LNCaP clone FGC (cell line): ENCODE data around the gene ASL.
A peak's percentile ranks its signal among the peaks of the same experiment; 100 is the strongest.
"Not testable (repeated sequence)": the region's sequence is repeated elsewhere in the genome, so short reads cannot be mapped to it uniquely, and the experiment has no call there.

Source experiments
- DNase-seq: peaks from one replicate; pipeline ENCODE4 v3.0.0-alpha.2; 2011; ENCODE audit warnings: low read depth
- H3K4me3 ChIP-seq: 2 replicates; pipeline ENCODE4 v1.5.1; 2011; ENCODE audit warnings: mild to moderate bottlenecking, low read depth, low read length, control low read depth
- TF ChIP-seq, protein P1 (sequence below): IDR thresholded peaks from 2 replicates; pipeline ENCODE4 v1.5.1; 2012; ENCODE audit warnings: mild to moderate bottlenecking; ENCODE audit not compliant: control insufficient read depth, insufficient read depth; ENCODE audit errors: extremely low read depth

The ASL gene

DNA sequence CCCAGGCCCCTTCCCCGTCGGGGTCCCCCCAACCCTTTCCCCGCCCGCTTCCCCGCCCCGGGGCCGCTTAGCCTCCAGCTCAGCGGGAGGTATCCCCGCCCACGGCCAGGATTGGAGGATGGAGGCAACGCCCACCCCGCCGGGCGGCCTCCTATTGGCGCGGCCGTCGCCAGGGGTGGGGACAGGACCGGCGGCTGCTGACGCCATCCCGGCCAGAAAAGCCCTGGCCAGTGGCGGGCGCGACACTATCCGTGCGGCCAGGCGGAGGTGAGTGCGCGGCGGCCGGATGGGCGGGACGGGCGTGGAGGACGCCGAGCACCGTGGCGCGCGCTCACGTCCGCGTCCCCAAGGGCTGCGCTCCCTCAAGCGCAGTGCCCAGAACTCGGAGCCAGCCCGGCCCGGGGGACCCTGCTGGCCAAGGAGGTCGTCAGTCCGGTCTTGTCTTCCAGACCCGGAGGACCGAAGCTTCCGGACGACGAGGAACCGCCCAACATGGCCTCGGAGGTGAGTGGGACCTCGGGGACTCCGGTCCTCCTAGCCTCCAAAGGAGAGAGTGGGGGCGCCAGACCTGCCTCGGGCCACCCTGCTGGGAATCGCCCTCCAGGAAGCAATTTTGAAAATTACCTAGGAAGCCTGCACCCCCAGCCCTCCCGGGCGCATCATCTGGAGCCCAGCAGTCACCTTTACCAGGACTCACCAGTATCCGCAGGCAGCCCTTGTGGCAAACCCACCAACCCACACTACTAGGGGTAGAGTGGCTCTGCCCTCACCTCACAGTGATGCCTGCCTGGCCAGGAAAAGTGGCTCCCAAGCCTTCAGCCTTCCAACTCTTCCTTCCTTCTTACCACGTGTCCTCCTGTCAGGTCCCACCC, at the start of gene ASL:
TSS of gene ASL (plus strand) at position 230 of the 872 bp plus-strand sequence. CDS start at position 493, 263 bp downstream.
- TF ChIP-seq, protein P1, sequence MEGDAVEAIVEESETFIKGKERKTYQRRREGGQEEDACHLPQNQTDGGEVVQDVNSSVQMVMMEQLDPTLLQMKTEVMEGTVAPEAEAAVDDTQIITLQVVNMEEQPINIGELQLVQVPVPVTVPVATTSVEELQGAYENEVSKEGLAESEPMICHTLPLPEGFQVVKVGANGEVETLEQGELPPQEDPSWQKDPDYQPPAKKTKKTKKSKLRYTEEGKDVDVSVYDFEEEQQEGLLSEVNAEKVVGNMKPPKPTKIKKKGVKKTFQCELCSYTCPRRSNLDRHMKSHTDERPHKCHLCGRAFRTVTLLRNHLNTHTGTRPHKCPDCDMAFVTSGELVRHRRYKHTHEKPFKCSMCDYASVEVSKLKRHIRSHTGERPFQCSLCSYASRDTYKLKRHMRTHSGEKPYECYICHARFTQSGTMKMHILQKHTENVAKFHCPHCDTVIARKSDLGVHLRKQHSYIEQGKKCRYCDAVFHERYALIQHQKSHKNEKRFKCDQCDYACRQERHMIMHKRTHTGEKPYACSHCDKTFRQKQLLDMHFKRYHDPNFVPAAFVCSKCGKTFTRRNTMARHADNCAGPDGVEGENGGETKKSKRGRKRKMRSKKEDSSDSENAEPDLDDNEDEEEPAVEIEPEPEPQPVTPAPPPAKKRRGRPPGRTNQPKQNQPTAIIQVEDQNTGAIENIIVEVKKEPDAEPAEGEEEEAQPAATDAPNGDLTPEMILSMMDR = no peak
- H3K4me3 ChIP-seq = peak within 1 kb of the TSS; percentile 92
- peak; percentile 75 for DNase-seq

DNA sequence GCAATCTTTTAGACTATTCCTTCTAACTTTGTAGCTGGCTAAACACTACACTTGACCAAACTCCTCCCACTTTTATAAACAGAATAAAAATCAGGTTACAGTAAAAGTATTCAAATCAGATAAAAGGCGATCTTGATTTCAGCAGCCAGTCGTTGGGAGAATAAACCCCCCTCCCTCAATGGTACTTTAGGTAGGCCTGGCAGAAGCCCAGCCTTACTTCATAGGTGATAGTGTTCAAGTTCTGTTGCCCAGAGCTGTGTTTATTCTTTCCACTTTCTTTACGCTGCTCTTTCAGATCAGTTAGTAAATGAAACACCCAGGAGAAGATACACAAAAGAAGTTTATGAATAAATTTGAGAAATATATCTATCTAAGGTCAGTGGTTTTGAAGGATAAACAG, 47.3 kb upstream of the ASL start:
- DNase-seq, H3K4me3 ChIP-seq: not testable (repeated sequence)

DNA sequence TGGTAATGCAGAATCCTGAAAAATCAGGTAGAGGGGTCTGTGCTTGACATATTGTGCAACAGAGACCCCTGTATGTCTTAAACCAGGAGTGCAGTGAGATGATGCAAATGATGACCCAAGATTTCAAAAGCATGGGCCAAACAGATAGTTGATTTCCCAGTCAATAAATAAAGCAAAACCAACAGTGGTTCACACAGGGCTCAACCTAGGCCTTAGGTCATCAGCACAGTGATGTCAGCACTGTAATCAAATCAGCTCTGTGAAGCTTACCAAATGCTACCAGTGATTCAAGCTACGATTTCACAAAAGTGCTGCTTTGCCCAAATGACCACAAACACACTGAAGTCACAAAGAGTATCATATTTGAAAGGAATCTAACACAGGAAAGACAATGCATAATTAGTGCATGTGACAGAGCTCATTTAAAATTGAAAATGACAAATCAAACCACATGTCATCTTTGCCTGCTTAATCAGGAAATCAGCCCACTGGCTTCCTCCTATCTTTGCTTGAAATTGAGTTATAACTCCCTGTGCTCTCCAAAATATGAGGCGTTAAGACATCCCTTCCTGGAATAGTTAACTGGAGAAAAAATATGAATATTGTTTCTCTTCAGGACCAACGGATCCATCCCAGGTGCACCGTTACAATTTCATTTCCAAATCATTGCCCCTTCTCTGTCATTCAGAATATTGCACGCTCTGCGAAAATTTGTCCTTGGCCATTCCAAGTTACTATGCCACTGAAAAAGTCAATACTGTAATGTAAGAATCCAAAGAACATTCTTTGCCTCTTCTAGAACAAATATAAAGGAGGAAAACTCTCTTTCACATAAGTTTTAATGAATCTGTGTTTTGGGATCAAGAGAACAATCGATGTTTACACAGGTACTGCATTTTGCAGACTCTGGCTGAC, 41.9 kb upstream of the ASL start:
- DNase-seq = no peak
- TF ChIP-seq, protein P1 = no peak
- H3K4me3 ChIP-seq = no peak overlapping the region

DNA sequence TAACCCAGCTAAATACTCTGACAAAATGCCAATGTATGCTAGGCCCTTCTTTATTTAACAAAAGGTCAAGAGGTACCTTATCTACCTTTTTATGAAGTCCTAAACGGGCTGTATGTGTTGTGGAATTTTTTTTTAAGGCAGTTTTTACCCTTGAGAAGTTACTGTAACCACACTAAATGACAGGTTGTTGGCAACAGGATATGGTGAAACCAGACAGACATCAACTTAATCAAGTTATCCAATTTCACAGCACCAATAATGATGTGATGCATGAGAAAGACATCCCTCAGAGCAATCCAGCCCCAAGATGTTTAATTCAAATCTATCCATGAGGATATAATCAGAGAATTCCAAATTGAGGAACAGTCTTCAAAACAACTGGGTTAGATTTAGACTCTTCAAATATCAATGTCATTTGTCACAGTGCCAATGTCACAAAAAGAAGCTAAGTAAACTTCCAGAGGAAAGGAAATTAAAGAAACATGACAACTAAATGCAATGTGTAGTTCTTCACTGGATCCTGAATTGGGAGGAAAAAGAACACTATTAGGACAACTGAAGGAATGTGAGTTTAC, 41.1 kb upstream of the ASL start:
- not testable (repeated sequence) for H3K4me3 ChIP-seq
- peak; percentile 10 for DNase-seq

DNA sequence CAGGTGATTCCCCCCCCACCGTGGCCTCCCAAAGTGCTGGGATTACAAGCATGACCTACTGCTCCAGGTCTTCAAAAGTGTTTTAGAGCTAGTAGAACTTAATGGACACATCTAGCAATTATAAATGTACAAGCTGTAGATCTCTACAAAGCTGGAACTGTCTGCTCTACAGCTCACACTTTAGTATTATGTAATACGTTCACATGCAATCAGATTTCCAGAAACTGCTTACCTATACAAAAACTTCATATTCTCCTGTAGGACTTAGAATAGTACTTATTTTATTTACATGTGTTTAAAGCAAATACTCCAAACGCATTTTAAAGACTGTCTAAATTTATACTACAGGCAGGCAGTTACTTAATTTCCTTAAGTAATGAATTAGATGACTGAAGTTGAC, 39.2 kb upstream of the ASL start:
- TF ChIP-seq, protein P1 = no peak
- no peak overlapping the region for H3K4me3 ChIP-seq
- no peak for DNase-seq

DNA sequence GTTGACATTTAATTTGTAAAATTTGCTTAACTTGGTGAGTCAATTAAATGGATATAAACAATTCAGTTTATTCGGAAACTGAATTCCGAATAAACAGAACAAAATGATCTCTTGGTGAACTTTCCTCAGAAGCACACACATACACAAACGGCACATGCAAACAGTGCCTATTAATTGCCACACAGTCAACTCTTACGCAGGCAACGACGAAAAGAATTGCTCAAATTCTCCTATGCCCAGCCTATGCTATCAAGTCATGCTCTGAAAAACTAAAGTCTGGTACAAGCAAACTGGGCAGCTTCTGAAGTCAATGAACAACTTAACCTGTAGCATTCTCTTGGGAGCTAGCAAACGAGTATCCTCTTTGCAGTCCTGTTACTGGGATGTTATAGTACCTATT, 38.8 kb upstream of the ASL start:
- H3K4me3 ChIP-seq = no peak overlapping the region
- TF ChIP-seq, protein P1 = no peak
- DNase-seq = no peak

DNA sequence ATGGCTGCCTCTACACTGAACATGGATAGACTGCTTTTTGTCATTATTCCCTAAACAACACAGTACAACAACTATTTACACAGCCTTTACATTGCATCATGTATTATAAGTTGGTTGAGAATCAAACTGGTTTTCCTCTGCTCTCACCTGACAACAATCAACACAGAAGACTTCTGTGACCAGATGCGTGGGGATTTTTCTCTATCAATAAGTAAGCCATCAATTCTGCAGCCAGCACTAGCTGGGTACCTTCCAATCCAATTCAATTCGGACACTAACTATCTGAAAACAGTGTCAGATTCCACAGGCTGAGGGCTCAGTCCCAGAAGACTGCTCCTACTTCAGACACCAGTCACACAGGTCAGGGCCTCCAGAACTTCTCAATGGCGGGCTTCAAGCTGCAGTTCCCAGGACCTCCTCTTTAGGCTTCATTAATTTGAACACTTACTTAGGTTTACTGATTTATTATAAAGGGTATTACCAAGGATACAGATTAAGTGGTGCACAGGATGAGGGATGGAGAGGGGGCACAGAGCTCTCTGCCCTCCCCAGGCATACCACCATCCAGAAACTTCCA, 36.4 kb upstream of the ASL start:
- TF ChIP-seq, protein P1 = no peak
- DNase-seq = no peak

More for the DNA sequence above, 36.4 kb upstream of the ASL start:
- no peak overlapping the region for H3K4me3 ChIP-seq
